22Rv1 (cell line): ENCODE measurements around the gene KIF5B.

ENCODE experiments used
- CTCF ChIP-seq: fragments of 450-650 bp; IDR thresholded peaks from 2 replicates; pipeline ENCODE4 v1.5.1; 2017; ENCODE audit warnings: mild to moderate bottlenecking
- ZFX ChIP-seq: fragments of 450-650 bp; IDR thresholded peaks from 2 replicates; pipeline ENCODE4 v1.6.1; 2017; ENCODE audit warnings: antibody characterized with exemption, borderline replicate concordance

GRCh38 chr10:32093650-32094049, 37.4 kb upstream of the KIF5B start:
- TF ChIP-seq CTCF (no peak), ZFX (no peak)
